ENCODE measurements around the gene STPG2. TPM values are rescaled to one million over a fixed set of nuclear protein-coding genes. Genes with fewer than 3 reads are reported as not detected.
A peak's percentile ranks its signal among the peaks of the same experiment; 100 is the strongest.

Gene STPG2
- total RNA-seq (ENCODE audit: low replicate concordance) = 0.06 and 0.99 TPM in 2 replicates

DNA sequence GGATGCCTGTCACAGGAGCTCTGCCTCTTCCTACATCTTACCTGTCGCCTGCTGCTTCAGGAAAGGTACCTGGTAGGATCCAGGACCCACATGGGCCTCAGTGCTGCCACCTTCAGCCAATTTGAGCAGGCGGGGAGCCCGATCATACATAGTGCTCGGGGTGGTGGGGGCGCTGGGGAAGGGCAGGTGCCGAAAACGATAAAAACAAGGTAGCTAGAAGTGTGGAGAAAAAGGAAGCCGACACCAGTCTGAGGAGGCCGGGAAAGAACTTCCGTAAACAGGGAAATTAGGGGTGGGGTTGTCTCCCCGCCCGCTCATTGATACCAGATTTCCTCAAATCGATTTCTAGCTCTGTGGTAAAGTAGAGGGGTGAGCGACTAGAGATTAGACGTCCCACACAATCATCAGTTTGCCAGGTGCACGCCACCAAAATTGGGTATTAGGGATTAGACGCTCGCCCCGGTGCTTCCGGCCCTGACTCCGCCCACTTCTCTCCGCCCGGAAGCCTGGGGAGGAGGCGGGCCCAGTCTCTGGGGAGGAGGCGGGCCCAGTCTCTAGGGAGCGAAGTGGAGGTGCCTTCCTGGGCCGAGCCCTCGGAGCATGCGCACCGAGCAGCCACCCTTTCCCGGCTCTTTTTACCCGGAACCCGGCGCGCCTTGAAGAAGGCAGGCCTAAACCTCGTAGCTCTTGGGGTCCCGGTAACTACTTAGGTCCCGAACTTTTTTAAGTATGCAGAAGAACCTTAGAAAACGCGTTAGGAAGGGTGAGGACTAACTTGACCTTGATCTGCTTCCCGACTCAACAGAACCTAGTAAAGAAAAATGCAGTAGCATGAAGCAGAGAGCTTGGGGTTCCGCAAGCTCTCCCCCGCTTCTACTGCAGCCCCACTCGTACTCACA lies at the start of gene STPG2:
STPG2 (minus strand) TSS at position 476 of the 899 bp plus-strand sequence.
- peak within 1 kb of the TSS; percentile 91 for H3K4me3 Mint-ChIP-seq
- Histone ChIP-seq H3K9ac (peak within 1 kb of the TSS; percentile 44), H3K9me3 (ENCODE audit: low read depth) (no peaks in the 10 kb centered on the region)

DNA sequence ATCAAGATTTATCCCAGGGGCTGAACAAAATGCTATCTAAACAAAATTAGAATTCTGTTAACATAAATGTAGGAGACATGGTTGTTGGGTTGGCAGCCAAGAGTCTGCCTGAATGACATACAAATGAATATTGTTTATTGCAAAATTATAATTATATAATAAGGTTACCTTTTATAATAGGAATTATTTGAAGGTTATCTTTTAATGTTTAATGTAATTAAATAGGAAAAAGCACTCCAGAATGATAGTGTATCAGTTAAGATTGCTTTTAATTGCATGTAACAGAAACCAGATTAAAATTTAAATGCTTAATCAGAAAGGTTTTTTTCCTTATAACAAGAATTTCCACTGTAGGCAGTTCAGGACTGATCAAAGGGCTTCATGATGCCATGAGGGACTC lies 42.0 kb upstream of the STPG2 start:
- H3K27ac Mint-ChIP-seq = no peak overlapping the region
- no peaks in the 10 kb centered on the region for H3F3A ChIP-seq (ENCODE audit: low read depth)
- H3K9me3 Mint-ChIP-seq = no peaks in the 10 kb centered on the region
- no peak for TF ChIP-seq EZH2phosphoT487 (IDR thresholded peaks at IDR 0.05)
- TF ChIP-seq CTCF (IDR thresholded peaks at IDR 0.05) = no peak
- no peak for TF ChIP-seq EZH2 (IDR thresholded peaks at IDR 0.05)
- H3K4me2 ChIP-seq = no peak overlapping the region
- H3K4me1 Mint-ChIP-seq = no peaks in the 10 kb centered on the region
- no peak overlapping the region for H3K4me3 Mint-ChIP-seq
- H3K9me3 ChIP-seq (ENCODE audit: low read depth) = no peaks in the 10 kb centered on the region
- no peak overlapping the region for H2AFZ ChIP-seq (replicated peaks)
- H3K27me3 Mint-ChIP-seq (ENCODE audit: insufficient read depth, low read depth) = no peaks in the 10 kb centered on the region
- H3K36me3 Mint-ChIP-seq = no peaks in the 10 kb centered on the region
- peaks cover 3% of the 10 kb centered on the region for H3K4me1 ChIP-seq
- no peaks in the 10 kb centered on the region for H4K20me1 ChIP-seq (ENCODE audit: low read depth)
- H3K36me3 ChIP-seq = no peaks in the 10 kb centered on the region
- H3K4me3 ChIP-seq = no peak overlapping the region
- no peak overlapping the region for H3K9ac ChIP-seq
- no peak for DNase-seq (ENCODE audit: low spot score)
- no peak overlapping the region for H3K27ac ChIP-seq
- no peaks in the 10 kb centered on the region for H3K27me3 ChIP-seq
- H3K79me2 ChIP-seq (ENCODE audit: low read depth) = no peaks in the 10 kb centered on the region

More for the DNA sequence above, at the start of gene STPG2:
- H3K27me3 ChIP-seq = no peaks in the 10 kb centered on the region
- Mint-ChIP-seq H3K27me3 (ENCODE audit: insufficient read depth, low read depth) (peaks cover 2% of the 10 kb centered on the region), H3K4me1 (peaks cover 10% of the 10 kb centered on the region), H3K9me3 (no peaks in the 10 kb centered on the region), H3K27ac (peak within 1 kb of the TSS; percentile 90), H3K36me3 (no peaks in the 10 kb centered on the region)
- H4K20me1 ChIP-seq (ENCODE audit: low read depth) = no peaks in the 10 kb centered on the region
- H3K4me3 ChIP-seq = peak within 1 kb of the TSS; percentile 74
- peak; percentile 95 for DNase-seq (ENCODE audit: low spot score)
- H3K36me3 ChIP-seq = no peaks in the 10 kb centered on the region
- H2AFZ ChIP-seq (replicated peaks) = peak within 1 kb of the TSS; percentile 98
- H3K27ac ChIP-seq = peak within 1 kb of the TSS; percentile 44
- no peaks in the 10 kb centered on the region for H3K79me2 ChIP-seq (ENCODE audit: low read depth)
- peak within 1 kb of the TSS; percentile 91 for H3K4me2 ChIP-seq
- TF ChIP-seq CTCF (IDR thresholded peaks at IDR 0.05) (peak; percentile 52), EZH2phosphoT487 (IDR thresholded peaks at IDR 0.05) (no peak), EZH2 (IDR thresholded peaks at IDR 0.05) (peak; percentile 33)
- peaks cover 6% of the 10 kb centered on the region for H3K4me1 ChIP-seq
- H3F3A ChIP-seq (ENCODE audit: low read depth) = peaks cover 12% of the 10 kb centered on the region

- Histone ChIP-seq H3K27ac (no peak overlapping the region), H4K20me1 (ENCODE audit: low read depth) (no peaks in the 10 kb centered on the region), H3K79me2 (ENCODE audit: low read depth) (no peaks in the 10 kb centered on the region), H3K9me3 (ENCODE audit: low read depth) (no peaks in the 10 kb centered on the region), H2AFZ (replicated peaks) (no peak overlapping the region), H3K36me3 (no peaks in the 10 kb centered on the region), H3K27me3 (no peaks in the 10 kb centered on the region), H3K9ac (no peak overlapping the region), H3K4me1 (peaks cover 11% of the 10 kb centered on the region), H3K4me3 (no peak overlapping the region), H3F3A (ENCODE audit: low read depth) (no peaks in the 10 kb centered on the region), H3K4me2 (no peak overlapping the region)
- Mint-ChIP-seq H3K9me3 (no peaks in the 10 kb centered on the region), H3K36me3 (no peaks in the 10 kb centered on the region), H3K4me1 (no peaks in the 10 kb centered on the region), H3K4me3 (no peak overlapping the region), H3K27ac (no peak overlapping the region), H3K27me3 (ENCODE audit: insufficient read depth, low read depth) (no peaks in the 10 kb centered on the region)
- no peak for TF ChIP-seq CTCF (IDR thresholded peaks at IDR 0.05)
- TF ChIP-seq EZH2 (IDR thresholded peaks at IDR 0.05) = no peak
- no peak for TF ChIP-seq EZH2phosphoT487 (IDR thresholded peaks at IDR 0.05)
- no peak for DNase-seq (ENCODE audit: low spot score)
These were observed 38.5 kb upstream of the STPG2 start for GRCh38 chr4:98181809-98182208.
